Hepatocyte (in vitro differentiated cells): ENCODE measurements around the gene MARK2. TPM values are rescaled to one million over a fixed set of nuclear protein-coding genes. Genes with fewer than 3 reads are reported as not detected.
A peak's percentile ranks its signal among the peaks of the same experiment; 100 is the strongest.

Source experiments
- DNase-seq: peaks from one replicate; pipeline ENCODE4 v3.0.0-alpha.2; 2016; ENCODE audit warnings: low spot score
- H2AFZ ChIP-seq: fragments of 200-600 bp; sonication (generic); 2 replicates; pipeline ENCODE4 v1.6.0; 2016; ENCODE audit warnings: antibody characterized with exemption, mild to moderate bottlenecking
- H3K27ac ChIP-seq: fragments of 200-600 bp; sonication (generic); 2 replicates; pipeline ENCODE4 v1.5.1; 2016; ENCODE audit warnings: mild to moderate bottlenecking
- H3K27me3 ChIP-seq: fragments of 200-600 bp; sonication (generic); 2 replicates; pipeline ENCODE4 v1.6.1; 2016
- H3K36me3 ChIP-seq: fragments of 200-600 bp; sonication (generic); replicated peaks from 2 replicates; pipeline ENCODE4 v1.5.1; 2016; ENCODE audit warnings: low read depth; ENCODE audit not compliant: insufficient read depth
- H3K4me1 ChIP-seq: fragments of 200-600 bp; sonication (generic); 2 replicates; pipeline ENCODE4 v1.5.1; 2016; ENCODE audit warnings: mild to moderate bottlenecking, moderate library complexity; ENCODE audit not compliant: insufficient read depth
- H3K4me2 ChIP-seq: fragments of 200-600 bp; sonication (generic); 2 replicates; pipeline ENCODE4 v1.6.0; 2016
- H3K4me3 ChIP-seq: fragments of 200-600 bp; sonication (generic); 2 replicates; pipeline ENCODE4 v1.5.1; 2016; ENCODE audit warnings: mild to moderate bottlenecking
- H3K79me2 ChIP-seq: fragments of 200-600 bp; sonication (generic); 2 replicates; pipeline ENCODE4 v1.6.0; 2017; ENCODE audit warnings: mild to moderate bottlenecking
- H3K9me2 ChIP-seq: fragments of 200-600 bp; sonication (generic); replicated peaks from 2 replicates; pipeline ENCODE4 v1.6.0; 2017; ENCODE audit warnings: mild to moderate bottlenecking; ENCODE audit not compliant: insufficient read depth
- H3K9me3 ChIP-seq: fragments of 200-600 bp; sonication (generic); 2 replicates; pipeline ENCODE4 v1.5.1; 2016; ENCODE audit warnings: low read depth, mild to moderate bottlenecking
- H4K20me1 ChIP-seq: fragments of 200-600 bp; sonication (generic); 2 replicates; pipeline ENCODE4 v1.6.0; 2016; ENCODE audit warnings: mild to moderate bottlenecking; ENCODE audit not compliant: insufficient read depth, poor library complexity, severe bottlenecking
- CTCF ChIP-seq: fragments of 200-600 bp; sonication (generic); IDR thresholded peaks from 2 replicates; pipeline ENCODE4 v1.5.1; 2016; ENCODE audit warnings: antibody characterized with exemption, mild to moderate bottlenecking; ENCODE audit not compliant: poor library complexity
- EZH2 ChIP-seq: fragments of 200-600 bp; sonication (generic); IDR thresholded peaks from 2 replicates; pipeline ENCODE4 v1.6.1; 2016; ENCODE audit warnings: antibody characterized with exemption, mild to moderate bottlenecking, borderline replicate concordance
- EZH2phosphoT487 ChIP-seq: fragments of 200-600 bp; sonication (generic); IDR thresholded peaks from one replicate; pipeline ENCODE4 v1.6.1; 2018; ENCODE audit warnings: antibody characterized with exemption, mild to moderate bottlenecking, low read depth, moderate library complexity; ENCODE audit not compliant: unreplicated experiment, severe bottlenecking
- WGBS: methylation state at CpG from one replicate; pipeline ENCODE4 v1.1.6; 2016; ENCODE audit warnings: low lambda C conversion rate; ENCODE audit errors: missing lambda C conversion rate; 5-methylcytosine and 5-hydroxymethylcytosine counted together
- polyA plus RNA-seq: library from polyadenylated mRNA; unstranded; fragments of >200 nt; fragmentation: Nextera tagmentation; extraction: Ambion mirVana; gene quantifications from 2 replicates; pipeline ENCODE4 v1.2.1, GENCODE V29; 2016
- total RNA-seq: library from RNA; depleted of rRNA; stranded (reverse); fragments of >200 nt; gene quantifications from 2 replicates; pipeline ENCODE4 v1.2.3, GENCODE V29; 2014

The MARK2 gene
- total and polyA plus RNA-seq, 2 experiments from 2014 or later, result 22.4 to 48.2 TPM

DNA sequence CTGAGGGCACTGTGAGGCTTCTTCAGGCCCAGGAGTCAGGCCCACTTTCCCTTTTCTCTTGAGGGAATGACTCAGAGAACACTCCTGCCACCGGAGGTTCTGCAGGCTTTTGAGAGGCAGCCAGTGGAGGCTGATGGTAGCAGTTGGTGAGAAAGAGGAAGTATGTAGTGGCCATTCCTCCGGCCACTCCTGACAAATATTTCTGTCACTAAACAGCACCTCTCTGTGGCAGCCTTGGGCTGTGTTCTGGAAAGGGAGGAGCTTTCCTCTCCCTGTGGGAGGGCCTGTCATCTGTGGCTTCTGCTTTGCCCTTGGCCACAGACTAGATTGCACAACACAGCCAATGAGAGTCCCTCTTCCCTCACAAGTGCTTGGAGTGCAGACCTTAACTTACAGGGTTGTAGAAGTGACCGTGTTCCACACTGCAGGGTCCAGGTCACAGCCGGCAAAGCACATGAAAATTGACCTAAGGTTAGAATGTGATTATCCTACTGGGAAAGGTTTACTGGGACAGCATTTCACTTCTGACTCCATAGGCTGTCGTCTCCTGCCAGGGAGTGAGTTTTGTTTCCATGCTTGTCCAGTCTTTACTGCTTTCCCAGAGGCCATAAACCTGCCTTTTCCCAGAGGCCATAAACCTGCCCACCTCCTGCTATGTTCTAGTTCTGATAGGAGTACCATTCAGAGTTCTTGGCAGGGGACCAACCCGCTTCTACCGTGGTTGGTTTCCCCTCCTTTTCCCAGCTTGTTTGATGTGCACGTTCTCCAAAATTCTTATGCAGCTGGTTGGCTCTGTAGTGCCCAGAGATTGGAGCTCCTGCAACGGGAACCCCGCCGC lies 33.3 kb downstream of the MARK2 start:
- peaks cover 47% of the 10 kb centered on the region for H3K4me1 ChIP-seq
- peaks cover 85% of the 10 kb centered on the region for H3K79me2 ChIP-seq
- H2AFZ ChIP-seq, result no peak overlapping the region
- H3K9me3 ChIP-seq, result no peaks in the 10 kb centered on the region
- WGBS, result 20% methylated on average over 9 of the region's 11 CpGs
- H3K36me3 ChIP-seq, result no peaks in the 10 kb centered on the region
- H3K4me3 ChIP-seq, result no peak overlapping the region
- no peaks in the 10 kb centered on the region for H3K9me2 ChIP-seq
- H4K20me1 ChIP-seq, result peaks cover 77% of the 10 kb centered on the region
- H3K27ac ChIP-seq, result peak overlapping the region; percentile 56
- no peaks in the 10 kb centered on the region for H3K27me3 ChIP-seq
- peak overlapping the region; percentile 63 for H3K4me2 ChIP-seq
- TF ChIP-seq EZH2phosphoT487, result no peak
- TF ChIP-seq CTCF, result peak; percentile 60
- DNase-seq, result peak; percentile 89

GRCh38 chr11:63872800-63873197 lies 33.9 kb downstream of the MARK2 start:
- H3K9me2 ChIP-seq, result no peaks in the 10 kb centered on the region
- no peak overlapping the region for H2AFZ ChIP-seq
- 75% methylated on average over 5 of the region's 5 CpGs for WGBS
- TF ChIP-seq EZH2 (no peak), CTCF (no peak), EZH2phosphoT487 (no peak)
- H4K20me1 ChIP-seq, result peaks cover 80% of the 10 kb centered on the region
- no peaks in the 10 kb centered on the region for H3K9me3 ChIP-seq
- no peaks in the 10 kb centered on the region for H3K36me3 ChIP-seq
- H3K4me1 ChIP-seq, result peaks cover 47% of the 10 kb centered on the region
- H3K79me2 ChIP-seq, result peaks cover 85% of the 10 kb centered on the region
- no peak for DNase-seq
- H3K4me3 ChIP-seq, result no peak overlapping the region
- H3K27ac ChIP-seq, result peak overlapping the region; percentile 56
- H3K27me3 ChIP-seq, result no peaks in the 10 kb centered on the region
- H3K4me2 ChIP-seq, result peak overlapping the region; percentile 63

DNA sequence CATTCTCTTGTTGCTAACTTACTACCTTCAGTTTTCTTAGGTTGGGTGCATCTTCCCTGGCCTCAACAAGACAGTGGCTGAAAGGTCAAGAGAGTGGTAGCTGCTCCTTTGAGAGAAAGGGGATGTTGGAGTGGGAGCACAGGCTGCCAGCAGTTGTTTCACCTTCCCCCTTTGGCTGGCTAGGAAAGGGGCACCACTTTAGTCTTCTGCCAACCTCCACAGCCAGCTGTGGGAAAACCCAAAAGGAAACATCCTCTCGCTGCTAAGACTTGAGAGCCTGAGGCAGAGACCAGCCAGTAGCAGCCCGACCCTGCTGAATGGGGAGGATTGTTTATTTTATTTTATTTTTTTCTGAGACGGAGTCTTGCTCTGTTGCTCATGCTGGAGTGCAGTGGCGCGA lies 34.4 kb downstream of the MARK2 start:
- Histone ChIP-seq H3K4me1 (peaks cover 46% of the 10 kb centered on the region), H3K9me2 (no peaks in the 10 kb centered on the region), H2AFZ (no peak overlapping the region), H3K27ac (peak overlapping the region; percentile 46), H3K4me3 (no peak overlapping the region), H3K4me2 (peak overlapping the region; percentile 63), H3K79me2 (peaks cover 85% of the 10 kb centered on the region), H3K27me3 (no peaks in the 10 kb centered on the region), H3K36me3 (no peaks in the 10 kb centered on the region), H3K9me3 (no peaks in the 10 kb centered on the region), H4K20me1 (peaks cover 77% of the 10 kb centered on the region)
- WGBS, result 87% methylated on average over 5 of the region's 5 CpGs
- TF ChIP-seq EZH2phosphoT487 (no peak), CTCF (no peak), EZH2 (no peak)
- DNase-seq, result no peak
